Fibroblast of pulmonary artery (primary cell): ENCODE measurements around the gene OSBPL5.

Experiments used
- DNase-seq: peaks from one replicate; pipeline ENCODE4 v3.0.0-alpha.2; 2010; ENCODE audit warnings: low read depth
- H3K4me3 ChIP-seq: replicated peaks from 2 replicates; pipeline ENCODE4 v1.5.1; 2011; ENCODE audit warnings: low read depth, mild to moderate bottlenecking, control low read depth, low read length, moderate library complexity
- CTCF ChIP-seq: IDR thresholded peaks from 2 replicates; pipeline ENCODE4 v1.5.1; 2011; ENCODE audit warnings: mild to moderate bottlenecking, control low read depth, low read length, inconsistent platforms; ENCODE audit errors: missing control alignments

The OSBPL5 gene

GRCh38 chr11:3057069-3057963 is 107.8 kb downstream of the OSBPL5 start, which contains the start of gene CARS1:
TSS of gene CARS1 (minus strand) at chr11:3057423. CDS start at chr11:3057367, 56 bp downstream.
- DNase-seq = peak; percentile 94
- no peak for TF ChIP-seq CTCF
- peak within 1 kb of the TSS; percentile 95 for H3K4me3 ChIP-seq

DNA sequence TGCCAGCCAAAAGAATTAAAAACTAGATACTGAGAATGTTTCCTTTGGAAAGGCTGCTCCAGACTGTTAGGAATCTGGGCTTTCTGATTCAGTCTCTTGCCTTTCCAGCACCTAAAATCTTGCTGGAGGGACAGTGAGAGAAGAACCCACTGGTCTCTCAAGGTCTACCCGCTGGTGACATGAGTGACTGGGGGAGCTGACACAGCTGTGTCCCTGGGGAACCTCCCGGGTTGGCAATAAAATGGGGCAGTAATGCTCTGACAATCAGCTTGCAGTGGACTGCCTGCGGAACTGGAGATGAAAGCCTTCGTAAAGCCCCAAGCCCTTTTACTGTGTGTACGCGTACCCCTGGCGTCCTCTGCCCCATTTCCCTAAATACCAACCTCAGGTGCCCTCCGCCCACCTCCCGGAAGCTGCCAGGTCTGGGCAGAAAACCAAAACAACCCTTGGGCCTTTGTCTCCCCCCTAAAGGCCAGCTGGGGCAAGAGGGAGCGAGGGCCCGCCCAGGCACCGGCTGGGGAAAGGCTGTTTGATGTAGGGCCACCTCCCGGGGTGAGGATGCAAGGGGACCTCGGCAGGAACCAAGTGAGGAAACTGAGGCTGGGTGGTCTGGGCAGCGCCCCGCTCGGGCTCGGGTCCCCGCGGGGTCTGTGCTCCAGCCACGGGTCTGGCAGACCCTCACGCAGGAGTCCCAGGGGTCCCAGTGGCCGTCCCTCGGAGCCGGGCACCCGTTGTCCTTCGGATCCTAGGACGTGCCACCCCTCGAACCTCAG is 108.6 kb downstream of the OSBPL5 start:
- peak overlapping the region; percentile 95 for H3K4me3 ChIP-seq
- DNase-seq = no peak
- no peak for TF ChIP-seq CTCF

- DNase-seq = no peak
- no peak for TF ChIP-seq CTCF
- peak overlapping the region; percentile 95 for H3K4me3 ChIP-seq
Observed at GRCh38 chr11:3055891-3056290, 109.2 kb downstream of the OSBPL5 start.

DNA sequence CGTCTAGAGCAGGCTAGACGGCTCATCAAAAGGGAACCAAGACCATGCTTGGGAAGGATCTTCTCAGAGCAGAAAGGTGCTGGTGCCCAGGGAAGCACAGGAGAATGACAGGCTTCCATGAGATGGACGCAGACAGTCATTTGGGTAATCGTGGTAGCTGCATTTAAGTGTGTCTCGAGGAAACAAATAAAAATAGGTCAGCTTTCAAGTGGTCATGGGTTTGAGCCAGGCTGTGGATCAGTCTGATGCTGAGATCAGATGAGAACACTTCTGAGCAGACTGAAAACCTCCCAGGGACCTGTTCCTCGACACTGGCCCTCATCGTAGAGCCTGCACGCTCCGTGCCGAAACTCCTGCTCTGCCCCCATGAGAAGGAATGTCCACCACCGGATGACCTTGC is 112.5 kb downstream of the OSBPL5 start:
- H3K4me3 ChIP-seq = no peak overlapping the region
- no peak for TF ChIP-seq CTCF
- no peak for DNase-seq

DNA sequence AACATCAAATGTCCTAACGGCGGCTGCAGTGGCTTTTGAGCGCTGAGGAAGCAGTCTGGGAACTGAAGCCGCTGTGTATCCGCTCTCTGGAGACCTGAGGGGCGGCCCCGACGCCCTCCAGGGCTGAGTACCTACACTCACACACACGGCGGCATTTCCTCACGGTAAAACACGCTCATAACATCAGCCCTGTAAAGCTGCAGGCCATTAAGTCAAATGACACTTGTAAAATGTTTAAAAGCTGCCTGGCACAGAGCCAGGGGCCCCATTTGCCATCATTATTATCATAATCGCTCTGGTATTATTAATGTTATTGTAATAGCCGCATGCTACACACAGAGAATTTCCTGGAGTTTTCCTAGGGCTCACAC is 113.0 kb downstream of the OSBPL5 start:
- H3K4me3 ChIP-seq = no peak overlapping the region
- TF ChIP-seq CTCF = no peak
- no peak for DNase-seq

- peak; percentile 6 for TF ChIP-seq CTCF
- DNase-seq = no peak
- H3K4me3 ChIP-seq = no peak overlapping the region
Observed at GRCh38 chr11:3051196-3052108, 113.7 kb downstream of the OSBPL5 start.
